Mesenchymal stem cell (in vitro differentiated cells and primary cell): ENCODE data around the gene TRAF7.

Experiments
- DNase-seq: peaks from one replicate; pipeline ENCODE4 v3.0.0-alpha.2; 2013
- H2AFZ ChIP-seq: one replicate; pipeline ENCODE4 v1.6.1; 2013; ENCODE audit warnings: low read depth, mild to moderate bottlenecking, control low read depth, inconsistent platforms, low read length, moderate library complexity
- H2AK5ac ChIP-seq: 2 replicates; pipeline ENCODE4 v1.6.1; 2013; ENCODE audit warnings: low read length, moderate library complexity, mild to moderate bottlenecking, inconsistent platforms; ENCODE audit not compliant: severe bottlenecking
- H2BK120ac ChIP-seq: one replicate; pipeline ENCODE4 v1.6.1; 2013; ENCODE audit warnings: low read depth, mild to moderate bottlenecking, inconsistent platforms, low read length, moderate library complexity
- H2BK12ac ChIP-seq, 2 experiments: one replicate each; pipeline ENCODE4 v1.6.1; 2013; ENCODE audit warnings: inconsistent platforms in 2 of 2, low read length in 2 of 2, mild to moderate bottlenecking in 2 of 2, moderate library complexity in 2 of 2, control low read depth in 1 of 2
- H2BK15ac ChIP-seq: one replicate; pipeline ENCODE4 v1.6.1; 2013; ENCODE audit warnings: mild to moderate bottlenecking, low read depth, inconsistent platforms; ENCODE audit not compliant: poor library complexity, severe bottlenecking
- H2BK5ac ChIP-seq: 2 replicates; pipeline ENCODE4 v1.6.1; 2013; ENCODE audit warnings: low read depth, mild to moderate bottlenecking, low read length, control low read depth, inconsistent platforms; ENCODE audit not compliant: poor library complexity, severe bottlenecking
- H3K14ac ChIP-seq, 2 experiments: one replicate each; pipeline ENCODE4 v1.6.1; 2013; ENCODE audit warnings: inconsistent platforms in 2 of 2, low read length in 2 of 2, control low read depth in 1 of 2, mild to moderate bottlenecking in 1 of 2, moderate library complexity in 1 of 2
- H3K18ac ChIP-seq, 2 experiments: one replicate each; pipeline ENCODE4 v1.6.1; 2013; ENCODE audit warnings: inconsistent platforms in 2 of 2, low read length in 2 of 2, control low read depth in 1 of 2, low read depth in 1 of 2, mild to moderate bottlenecking in 1 of 2
- H3K23ac ChIP-seq, 2 experiments: one replicate each; pipeline ENCODE4 v1.6.1; 2013; ENCODE audit warnings: inconsistent platforms in 2 of 2, low read length in 2 of 2, mild to moderate bottlenecking in 2 of 2, moderate library complexity in 2 of 2, control low read depth in 1 of 2
- H3K27ac ChIP-seq: 2 replicates; pipeline ENCODE4 v1.5.1; 2013; ENCODE audit warnings: mild to moderate bottlenecking, moderate library complexity, low read length, control low read depth, inconsistent platforms; ENCODE audit not compliant: poor library complexity, severe bottlenecking
- H3K27me3 ChIP-seq, 2 experiments: 2 replicates each; pipeline versions ENCODE4 v1.6.1 to v1.7.0; 2013; ENCODE audit warnings: low read length in 2 of 2, mild to moderate bottlenecking in 2 of 2, moderate library complexity in 2 of 2, control low read depth in 1 of 2, inconsistent platforms in 1 of 2; ENCODE audit not compliant: control insufficient read depth in 1 of 2, insufficient read depth in 1 of 2
- H3K36me3 ChIP-seq, 2 experiments: 2 replicates each; pipeline versions ENCODE4 v1.6.1 to v1.7.0; 2013; ENCODE audit warnings: low read length in 2 of 2, control low read depth in 1 of 2, inconsistent platforms in 1 of 2, low read depth in 1 of 2, mild to moderate bottlenecking in 1 of 2; ENCODE audit not compliant: insufficient read depth in 2 of 2, control insufficient read depth in 1 of 2
- H3K4ac ChIP-seq, 2 experiments: one replicate each; pipeline ENCODE4 v1.6.1; 2013; ENCODE audit warnings: inconsistent platforms in 2 of 2, low read length in 2 of 2, mild to moderate bottlenecking in 2 of 2, moderate library complexity in 2 of 2, control low read depth in 1 of 2, low read depth in 1 of 2
- H3K4me1 ChIP-seq: 2 replicates; pipeline ENCODE4 v1.6.1; 2013; ENCODE audit warnings: low read depth, low read length, control low read depth; ENCODE audit not compliant: control insufficient read depth, insufficient read depth
- H3K4me2 ChIP-seq: 2 replicates; pipeline ENCODE4 v1.6.1; 2013; ENCODE audit warnings: low read length, mild to moderate bottlenecking, inconsistent platforms; ENCODE audit not compliant: poor library complexity, severe bottlenecking
- H3K4me3 ChIP-seq, 2 experiments: 2 replicates each; pipeline versions ENCODE4 v1.5.1 to v1.7.0; 2013; ENCODE audit warnings: low read length in 2 of 2, mild to moderate bottlenecking in 2 of 2, control low read depth in 1 of 2, low read depth in 1 of 2; ENCODE audit not compliant: insufficient read depth in 1 of 2
- H3K79me1 ChIP-seq: replicated peaks from 2 replicates; pipeline ENCODE4 v1.6.1; 2013; ENCODE audit warnings: mild to moderate bottlenecking, control low read depth, low read length, inconsistent platforms; ENCODE audit not compliant: poor library complexity, severe bottlenecking
- H3K9ac ChIP-seq: 2 replicates; pipeline ENCODE4 v1.7.0; 2013; ENCODE audit warnings: mild to moderate bottlenecking, low read length, moderate library complexity
- H3K9me3 ChIP-seq: 2 replicates; pipeline ENCODE4 v1.7.0; 2013; ENCODE audit warnings: mild to moderate bottlenecking, low read length; ENCODE audit not compliant: control insufficient read depth
- H4K8ac ChIP-seq: one replicate; pipeline ENCODE4 v1.6.1; 2013; ENCODE audit warnings: inconsistent platforms, mild to moderate bottlenecking, low read length, moderate library complexity
- H4K91ac ChIP-seq: one replicate; pipeline ENCODE4 v1.6.1; 2013; ENCODE audit warnings: mild to moderate bottlenecking, low read length, inconsistent platforms
- WGBS: methylation state at CpG from one replicate; pipeline ENCODE4 v1.1.7; 2013; ENCODE audit warnings: mixed read lengths; 5-methylcytosine and 5-hydroxymethylcytosine counted together

TRAF7 gene

DNA sequence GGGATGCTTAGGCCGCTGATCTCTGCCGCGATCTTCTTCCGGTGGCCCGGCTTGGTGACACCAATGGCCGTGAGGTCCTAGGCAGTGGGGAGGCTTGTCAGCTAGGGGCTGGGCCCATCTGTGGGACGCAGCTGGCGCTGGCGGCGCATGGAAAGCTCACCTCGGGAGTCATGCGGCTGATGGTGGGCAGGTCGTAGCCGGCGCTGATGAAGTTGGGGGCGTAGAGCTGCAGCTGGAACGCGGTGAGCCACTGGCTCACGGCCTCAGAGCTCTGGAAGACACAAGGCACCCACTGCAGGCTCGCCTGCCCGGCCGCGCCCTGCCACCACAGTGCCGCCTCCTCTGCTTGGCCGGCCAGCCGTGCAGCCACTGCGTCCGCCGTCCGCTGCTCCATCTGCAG, 28.1 kb downstream of the TRAF7 start:
- WGBS: 96% methylated on average over 30 of the region's 30 CpGs

DNA sequence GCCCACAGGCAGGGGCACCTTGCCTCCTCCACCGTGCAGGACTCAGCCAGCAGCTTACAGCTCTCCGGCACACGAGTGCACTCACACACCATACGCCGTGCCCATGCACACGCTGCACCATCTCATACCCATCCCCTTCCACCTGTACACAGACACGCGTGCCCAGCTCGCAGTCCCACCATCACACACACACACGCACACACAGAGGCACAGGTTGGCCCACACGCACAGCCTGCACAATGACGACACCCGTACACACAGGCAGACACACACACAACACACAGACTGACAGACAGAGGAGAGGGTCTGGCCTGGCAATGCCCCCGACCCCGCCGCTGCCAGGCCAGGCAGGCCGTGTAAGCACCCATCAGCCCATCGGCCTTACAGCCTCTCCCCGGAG, 28.8 kb downstream of the TRAF7 start:
- Histone ChIP-seq H3K27me3 (peaks cover 0 to 13% of the 10 kb centered on the region in 2 experiments), H3K4me1 (peaks cover 9% of the 10 kb centered on the region), H3K4ac (no peak overlapping the region), H3K23ac (no peak overlapping the region), H3K9ac (no peak overlapping the region), H2BK15ac (no peak overlapping the region), H4K8ac (no peak overlapping the region), H2BK5ac (no peak overlapping the region), H2AK5ac (no peak overlapping the region), H3K14ac (peak overlapping the region in 1 of 2 experiments; percentile 31), H2BK120ac (no peak overlapping the region), H3K4me3 (no peak overlapping the region), H2BK12ac (no peak overlapping the region), H3K9me3 (no peaks in the 10 kb centered on the region), H3K79me1 (peaks cover 1% of the 10 kb centered on the region), H3K4me2 (no peak overlapping the region), H3K18ac (no peak overlapping the region), H3K36me3 (peaks cover 0 to 28% of the 10 kb centered on the region in 2 experiments), H4K91ac (no peak overlapping the region), H2AFZ (no peak overlapping the region), H3K27ac (no peak overlapping the region)
- no peak for DNase-seq
- 95% methylated on average over 19 of the region's 19 CpGs for WGBS

More for the DNA sequence above, 28.1 kb downstream of the TRAF7 start:
- Histone ChIP-seq H2BK15ac (no peak overlapping the region), H4K8ac (no peak overlapping the region), H3K4ac (no peak overlapping the region), H3K23ac (no peak overlapping the region), H3K27me3 (peaks cover 0 to 13% of the 10 kb centered on the region in 2 experiments), H4K91ac (no peak overlapping the region), H3K4me2 (no peak overlapping the region), H3K79me1 (peaks cover 2% of the 10 kb centered on the region), H2AK5ac (no peak overlapping the region), H2BK120ac (no peak overlapping the region), H3K36me3 (peaks cover 0 to 34% of the 10 kb centered on the region in 2 experiments), H3K18ac (no peak overlapping the region), H3K4me1 (peaks cover 9% of the 10 kb centered on the region), H3K9me3 (no peaks in the 10 kb centered on the region), H2AFZ (no peak overlapping the region), H3K14ac (no peak overlapping the region), H2BK5ac (no peak overlapping the region), H3K9ac (no peak overlapping the region), H3K4me3 (no peak overlapping the region), H2BK12ac (no peak overlapping the region), H3K27ac (no peak overlapping the region)
- no peak for DNase-seq

DNA sequence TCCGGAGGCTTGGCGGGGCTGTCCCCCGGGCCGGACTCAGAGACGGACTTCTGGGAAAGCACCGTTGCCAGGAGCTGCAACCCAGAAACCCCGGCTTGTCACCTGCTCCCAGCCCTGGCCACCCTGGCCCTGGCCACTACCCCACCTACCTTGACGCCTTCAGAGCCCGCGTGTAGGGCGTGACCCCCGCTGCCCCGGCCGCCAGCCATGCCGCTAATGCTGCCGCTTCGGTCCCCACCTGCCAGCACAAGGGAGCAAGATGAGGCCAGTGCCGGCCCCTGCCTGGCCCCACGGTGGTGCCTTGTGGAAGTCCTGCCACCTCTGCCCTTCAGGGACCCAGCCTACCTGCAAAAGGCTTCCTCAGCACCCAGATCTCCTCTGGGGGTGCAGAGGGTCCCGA, 29.4 kb downstream of the TRAF7 start:
- H3K18ac ChIP-seq: no peak overlapping the region
- no peak overlapping the region for H3K4me3 ChIP-seq
- DNase-seq: no peak
- H2AFZ ChIP-seq: no peak overlapping the region
- peaks cover 0 to 22% of the 10 kb centered on the region in 2 experiments for H3K36me3 ChIP-seq
- no peak overlapping the region for H2AK5ac ChIP-seq
- peaks cover 12% of the 10 kb centered on the region for H3K4me1 ChIP-seq
- H2BK5ac ChIP-seq: no peak overlapping the region
- H4K91ac ChIP-seq: no peak overlapping the region
- no peak overlapping the region for H3K14ac ChIP-seq
- H3K4ac ChIP-seq: no peak overlapping the region
- no peak overlapping the region for H3K23ac ChIP-seq
- no peak overlapping the region for H2BK15ac ChIP-seq
- H3K79me1 ChIP-seq: no peaks in the 10 kb centered on the region
- peaks cover 0 to 13% of the 10 kb centered on the region in 2 experiments for H3K27me3 ChIP-seq
- no peaks in the 10 kb centered on the region for H3K9me3 ChIP-seq
- no peak overlapping the region for H4K8ac ChIP-seq
- no peak overlapping the region for H3K27ac ChIP-seq
- H3K4me2 ChIP-seq: no peak overlapping the region
- no peak overlapping the region for H2BK12ac ChIP-seq
- H2BK120ac ChIP-seq: no peak overlapping the region
- 91% methylated on average over 20 of the region's 20 CpGs for WGBS
- no peak overlapping the region for H3K9ac ChIP-seq

DNA sequence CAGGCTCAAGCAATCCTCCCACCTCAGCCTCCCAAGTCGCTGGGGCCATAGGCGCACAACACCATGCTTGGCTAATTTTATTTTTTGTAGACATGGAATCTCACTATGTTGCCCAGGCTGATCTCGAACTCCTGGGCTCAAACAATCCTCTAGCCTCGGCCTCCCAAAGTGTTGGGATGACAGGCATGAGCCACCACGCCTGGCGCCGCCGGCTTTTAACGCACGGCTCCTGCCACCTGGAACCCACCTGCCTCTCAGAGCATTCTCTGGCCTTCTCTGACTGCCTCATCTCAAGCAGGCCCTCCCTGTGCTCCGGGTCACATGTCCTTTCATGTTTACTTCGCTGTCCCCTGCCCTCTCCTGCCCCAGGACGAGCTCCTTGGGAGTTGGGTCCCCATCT, 30.5 kb downstream of the TRAF7 start:
- no peak overlapping the region for H3K14ac ChIP-seq
- no peak overlapping the region for H2BK12ac ChIP-seq
- no peak overlapping the region for H2AFZ ChIP-seq
- no peak overlapping the region for H3K4me2 ChIP-seq
- peaks cover 12% of the 10 kb centered on the region for H3K4me1 ChIP-seq
- no peak overlapping the region for H3K4me3 ChIP-seq
- no peak overlapping the region for H2AK5ac ChIP-seq
- H3K18ac ChIP-seq: no peak overlapping the region
- H3K23ac ChIP-seq: no peak overlapping the region
- no peaks in the 10 kb centered on the region for H3K79me1 ChIP-seq
- no peaks in the 10 kb centered on the region for H3K9me3 ChIP-seq
- H3K9ac ChIP-seq: no peak overlapping the region
- no peak overlapping the region for H2BK5ac ChIP-seq
- WGBS: 88% methylated on average over 13 of the region's 13 CpGs
- peaks cover 0 to 13% of the 10 kb centered on the region in 2 experiments for H3K36me3 ChIP-seq
- H4K91ac ChIP-seq: no peak overlapping the region
- H3K27ac ChIP-seq: no peak overlapping the region
- no peak overlapping the region for H2BK120ac ChIP-seq
- DNase-seq: no peak
- H2BK15ac ChIP-seq: no peak overlapping the region
- H4K8ac ChIP-seq: no peak overlapping the region
- peaks cover 0 to 13% of the 10 kb centered on the region in 2 experiments for H3K27me3 ChIP-seq
- no peak overlapping the region for H3K4ac ChIP-seq
